ENCODE data around the gene PADI2.

The PADI2 gene

GRCh38 chr1:17112496-17113236 is 6.6 kb downstream of the PADI2 start:
- DNase-seq = no peak

GRCh38 chr1:17112076-17112475 is 7.2 kb downstream of the PADI2 start:
- no peak for DNase-seq

GRCh38 chr1:17110555-17110926 is 8.7 kb downstream of the PADI2 start:
- DNase-seq = no peak

GRCh38 chr1:17109892-17110554 is 9.2 kb downstream of the PADI2 start:
- DNase-seq = no peak

GRCh38 chr1:17108786-17109185 is 10.5 kb downstream of the PADI2 start:
- no peak for DNase-seq

- no peak for DNase-seq
Measured at GRCh38 chr1:17108360-17108759, 10.9 kb downstream of the PADI2 start.

- no peak for DNase-seq
Measured at GRCh38 chr1:17104782-17105181, 14.5 kb downstream of the PADI2 start.

- no peak for DNase-seq
Measured at GRCh38 chr1:17102232-17102631, 17.0 kb downstream of the PADI2 start.

- DNase-seq = no peak
Measured at GRCh38 chr1:17101261-17101660, 18.0 kb downstream of the PADI2 start.

- no peak for DNase-seq
Measured at GRCh38 chr1:17099616-17100340, 19.5 kb downstream of the PADI2 start.

- DNase-seq = no peak
Measured at GRCh38 chr1:17098446-17099317, 20.6 kb downstream of the PADI2 start.

GRCh38 chr1:17097787-17098186 is 21.5 kb downstream of the PADI2 start:
- DNase-seq = no peak

- no peak for DNase-seq
Measured at GRCh38 chr1:17097147-17097546, 22.1 kb downstream of the PADI2 start.

GRCh38 chr1:17096584-17096983 is 22.7 kb downstream of the PADI2 start:
- DNase-seq = no peak

GRCh38 chr1:17095141-17095540 is 24.1 kb downstream of the PADI2 start:
- no peak for DNase-seq

GRCh38 chr1:17094664-17095063 is 24.6 kb downstream of the PADI2 start:
- no peak for DNase-seq

- DNase-seq = no peak
Measured at GRCh38 chr1:17093822-17094393, 25.3 kb downstream of the PADI2 start.

GRCh38 chr1:17091252-17091651 is 28.0 kb downstream of the PADI2 start:
- no peak for DNase-seq

GRCh38 chr1:17089506-17089905 is 29.7 kb downstream of the PADI2 start:
- DNase-seq = no peak

GRCh38 chr1:17086751-17087150 is 32.5 kb downstream of the PADI2 start:
- no peak for DNase-seq

GRCh38 chr1:17084787-17085186 is 34.5 kb downstream of the PADI2 start:
- DNase-seq = no peak

- no peak for DNase-seq
Measured at GRCh38 chr1:17082761-17083160, 36.5 kb downstream of the PADI2 start.

GRCh38 chr1:17081439-17081838 is 37.8 kb downstream of the PADI2 start:
- DNase-seq = no peak
